Endothelial cell of umbilical vein (primary cell): Measurements from ENCODE around the gene CYP2E1. TPM values are rescaled to one million over a fixed set of nuclear protein-coding genes. Genes with fewer than 3 reads are reported as not detected.

Experiments
- BruUV-seq: library from RNA; stranded (reverse); fragments of 400-500 nt; replicated peaks from 2 replicates; lab custom pipeline; 2021; lab: Mats Ljungman, UMichigan
- CTCF ChIA-PET: fragments of 300-600, 350-600 bp; sonication (Branson Sonifier 250); formaldehyde crosslinking; loops from one replicate; lab custom pipeline; 2021; ENCODE audit warnings: antibody characterized with exemption, inconsistent platforms; lab: Charles Lee
- POLR2A ChIA-PET: fragments of 300-600, 350-600 bp; sonication (Branson Sonifier 250); formaldehyde crosslinking; loops from one replicate; lab custom pipeline; 2021; ENCODE audit warnings: antibody characterized with exemption, inconsistent platforms; lab: Charles Lee
- DNase-seq: peaks from one replicate; pipeline ENCODE4 v3.0.0-alpha.2; 2011; ENCODE audit warnings: low read depth, low spot score
- FAIRE-seq: peaks from 2 replicates; lab custom pipeline; 2011; peaks lifted over from hg19 to GRCh38; lab: Jason Lieb, UNC
- H2AFZ ChIP-seq: 2 replicates; pipeline ENCODE4 v1.6.0; 2012; ENCODE audit warnings: low read depth, low read length, control low read depth, inconsistent platforms
- H3K27ac ChIP-seq: 2 replicates; pipeline ENCODE4 v1.5.1; 2011; ENCODE audit warnings: low read depth, mild to moderate bottlenecking, control low read depth, low read length, moderate library complexity; ENCODE audit not compliant: insufficient read depth
- H3K27me3 ChIP-seq, 2 experiments: 2 replicates each; pipeline versions ENCODE4 v1.6.0 to v1.6.1; 2011; ENCODE audit warnings: low read length in 2 of 2, mixed read lengths in 1 of 2; ENCODE audit not compliant: control insufficient read depth in 2 of 2, insufficient read depth in 2 of 2
- H3K36me3 ChIP-seq, 2 experiments: 2 replicates in 1 of 2; 3 replicates in 1 of 2; pipeline ENCODE4 v1.5.1; 2011; ENCODE audit warnings: low read length in 2 of 2, mild to moderate bottlenecking in 1 of 2, moderate library complexity in 1 of 2; ENCODE audit not compliant: control insufficient read depth in 2 of 2, insufficient read depth in 2 of 2; ENCODE audit errors: extremely low read depth in 1 of 2
- H3K4me1 ChIP-seq: 3 replicates; pipeline ENCODE4 v1.5.1; 2011; ENCODE audit warnings: mild to moderate bottlenecking, low read length; ENCODE audit not compliant: control insufficient read depth, insufficient read depth; ENCODE audit errors: extremely low read depth
- H3K4me2 ChIP-seq: 2 replicates; pipeline ENCODE4 v1.6.1; 2011; ENCODE audit warnings: low read length, control low read depth, mixed read lengths; ENCODE audit not compliant: insufficient read depth
- H3K4me3 ChIP-seq, 3 experiments: fragments of 200-600 bp in 1 of 3; sonication (generic), shearing (Covaris generic) in 1 of 3; replicated peaks in 1 of 3; 2 replicates each; pipeline ENCODE4 v1.5.1; 2011 to 2016; ENCODE audit warnings: control low read depth in 3 of 3, low read length in 3 of 3, mild to moderate bottlenecking in 2 of 3, inconsistent platforms in 1 of 3, low read depth in 1 of 3, moderate library complexity in 1 of 3; ENCODE audit not compliant: insufficient read depth in 1 of 3
- H3K79me2 ChIP-seq: 2 replicates; pipeline ENCODE4 v1.6.0; 2012; ENCODE audit warnings: low read length, inconsistent platforms; ENCODE audit not compliant: control insufficient read depth, insufficient read depth
- H3K9ac ChIP-seq: replicated peaks from 2 replicates; pipeline ENCODE3; 2011; ENCODE audit warnings: low read length, control low read depth; ENCODE audit not compliant: insufficient read depth; ENCODE audit errors: extremely low read depth
- H3K9me1 ChIP-seq: replicated peaks from 3 replicates; pipeline ENCODE4 v1.6.0; 2011; ENCODE audit warnings: mild to moderate bottlenecking, low read length; ENCODE audit not compliant: control insufficient read depth, insufficient read depth; ENCODE audit errors: extremely low read depth
- H3K9me3 ChIP-seq: replicated peaks from 2 replicates; pipeline ENCODE4 v1.5.1; 2012; ENCODE audit warnings: low read length, inconsistent platforms; ENCODE audit not compliant: control insufficient read depth, insufficient read depth
- H4K20me1 ChIP-seq: replicated peaks from 2 replicates; pipeline ENCODE3; 2011; ENCODE audit warnings: mild to moderate bottlenecking, low read length; ENCODE audit not compliant: control insufficient read depth, insufficient read depth; ENCODE audit errors: extremely low read depth
- EZH2 ChIP-seq: IDR thresholded peaks from 2 replicates; pipeline ENCODE4 v1.6.1; 2012; ENCODE audit warnings: borderline replicate concordance, low read depth, mild to moderate bottlenecking, moderate library complexity, low read length, inconsistent platforms; ENCODE audit not compliant: severe bottlenecking
- FOS ChIP-seq: IDR thresholded peaks from 2 replicates; pipeline ENCODE4 v1.6.1; 2011; ENCODE audit warnings: mild to moderate bottlenecking, low read length, moderate library complexity, borderline replicate concordance; ENCODE audit not compliant: insufficient read depth
- GATA2 ChIP-seq: IDR thresholded peaks from 2 replicates; pipeline ENCODE4 v1.7.0; 2011; ENCODE audit warnings: low read depth, mild to moderate bottlenecking, moderate library complexity, mixed read lengths, low read length; ENCODE audit not compliant: insufficient read length, insufficient read depth
- JUN ChIP-seq: IDR thresholded peaks from 2 replicates; pipeline ENCODE4 v1.6.1; 2011; ENCODE audit warnings: borderline replicate concordance, low read depth; ENCODE audit not compliant: insufficient read length, insufficient read depth
- MYC ChIP-seq: IDR thresholded peaks from one replicate; pipeline ENCODE4 v1.6.1; 2011; ENCODE audit warnings: mild to moderate bottlenecking, low read depth, low read length
- POLR2A ChIP-seq: IDR thresholded peaks from 2 replicates; pipeline ENCODE4 v1.6.1; 2012; ENCODE audit warnings: low read depth, mild to moderate bottlenecking, control low read depth, low read length
- POLR2AphosphoS5 ChIP-seq: IDR thresholded peaks from 2 replicates; pipeline ENCODE4 v1.6.1; 2012; ENCODE audit warnings: low read depth, mild to moderate bottlenecking, control low read depth, low read length, moderate library complexity; ENCODE audit not compliant: insufficient read depth
- dilution Hi-C: fragments of 300-500 bp; cut with MboI; formaldehyde crosslinking; loops from one replicate; pipeline ENCODE4 v1.15.0; 2019; ENCODE audit warnings: low sequenced_read_pairs; ENCODE audit not compliant: extremely low pct_ligation_motif_present
- intact Hi-C: fragments of 100-400 bp; cut with micrococcal nuclease; formaldehyde crosslinking; loops from one replicate; pipeline ENCODE4 v1.10.0; 2022
- polyA plus RNA-seq, 4 experiments: library from polyadenylated mRNA; depleted of rRNA in 3 of 4; stranded (reverse) in 3 of 4; unstranded in 1 of 4; fragments of >200 nt; gene quantifications; 2 replicates each; pipeline versions ENCODE4 v1.2.1 to v1.2.3, GENCODE V29; 2011 to 2012; ENCODE audit warnings: missing spikeins in 1 of 4
- total RNA-seq: library from RNA; stranded (reverse); gene quantifications from 2 replicates; pipeline ENCODE4 v1.2.3, GENCODE V29; 2021
- TF ChIP-seq, protein P1 (sequence below), 2 donors: IDR thresholded peaks; 1 replicate in 1 of 2; 2 replicates in 1 of 2; pipeline ENCODE4 v1.5.1; 2011; ENCODE audit warnings: low read length in 2 of 2, mild to moderate bottlenecking in 2 of 2, moderate library complexity in 2 of 2, control low read depth in 1 of 2, inconsistent platforms in 1 of 2, low read depth in 1 of 2; ENCODE audit not compliant: insufficient read depth in 1 of 2; ENCODE audit errors: extremely low read depth in 1 of 2
- TF ChIP-seq, protein P2 (sequence below): IDR thresholded peaks from 2 replicates; pipeline ENCODE4 v1.6.1; 2011; ENCODE audit not compliant: insufficient read depth, insufficient read length

The CYP2E1 gene
- total and polyA plus RNA-seq, 2 donors (not counting 3 experiments of a cell fraction or from before 2014, with no cell fraction given): 0.08 TPM; not detected in 1

DNA sequence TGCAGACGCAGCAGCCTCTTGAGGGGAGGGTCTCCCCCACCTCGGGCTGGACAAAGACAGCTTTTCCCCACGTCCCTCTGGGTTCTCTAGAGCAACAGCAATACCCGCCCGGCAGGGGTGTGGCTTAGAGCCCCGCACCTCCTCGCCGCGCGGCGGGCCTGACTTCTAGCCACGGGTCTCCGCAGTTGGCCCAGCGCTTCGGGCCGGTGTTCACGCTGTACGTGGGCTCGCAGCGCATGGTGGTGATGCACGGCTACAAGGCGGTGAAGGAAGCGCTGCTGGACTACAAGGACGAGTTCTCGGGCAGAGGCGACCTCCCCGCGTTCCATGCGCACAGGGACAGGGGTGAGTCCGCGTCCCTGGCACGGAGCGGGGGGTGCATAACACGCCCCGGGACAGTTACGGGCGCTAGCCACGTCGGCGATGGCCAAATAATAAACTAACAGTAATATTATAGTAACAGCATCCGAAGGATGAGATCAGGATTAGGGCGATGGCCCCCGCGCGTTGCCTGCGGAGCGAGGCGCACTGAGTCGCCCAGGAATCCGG lies 1.2 kb downstream of the CYP2E1 start:
- DNase-seq (no peak), FAIRE-seq (no peak)
- Histone ChIP-seq H3K9me1 (no peaks in the 10 kb centered on the region), H3K79me2 (no peaks in the 10 kb centered on the region), H3K4me2 (no peak overlapping the region), H3K9ac (no peak overlapping the region), H3K4me3 (no peak overlapping the region), H3K27me3 (peaks cover 14 to 15% of the 10 kb centered on the region in 2 experiments), H2AFZ (no peak overlapping the region), H3K27ac (no peak overlapping the region), H3K4me1 (no peaks in the 10 kb centered on the region), H3K36me3 (no peaks in the 10 kb centered on the region), H4K20me1 (no peaks in the 10 kb centered on the region), H3K9me3 (no peaks in the 10 kb centered on the region)
- ChIA-PET CTCF (no interaction called here), POLR2A (no interaction called here)
- intact Hi-C loops: no loop called here
- dilution Hi-C loops: no loop called here
- TF ChIP-seq JUN (no peak), FOS (no peak), GATA2 (no peak), EZH2 (peak; percentile 15)
- no TSS peak for BruUV-seq

DNA sequence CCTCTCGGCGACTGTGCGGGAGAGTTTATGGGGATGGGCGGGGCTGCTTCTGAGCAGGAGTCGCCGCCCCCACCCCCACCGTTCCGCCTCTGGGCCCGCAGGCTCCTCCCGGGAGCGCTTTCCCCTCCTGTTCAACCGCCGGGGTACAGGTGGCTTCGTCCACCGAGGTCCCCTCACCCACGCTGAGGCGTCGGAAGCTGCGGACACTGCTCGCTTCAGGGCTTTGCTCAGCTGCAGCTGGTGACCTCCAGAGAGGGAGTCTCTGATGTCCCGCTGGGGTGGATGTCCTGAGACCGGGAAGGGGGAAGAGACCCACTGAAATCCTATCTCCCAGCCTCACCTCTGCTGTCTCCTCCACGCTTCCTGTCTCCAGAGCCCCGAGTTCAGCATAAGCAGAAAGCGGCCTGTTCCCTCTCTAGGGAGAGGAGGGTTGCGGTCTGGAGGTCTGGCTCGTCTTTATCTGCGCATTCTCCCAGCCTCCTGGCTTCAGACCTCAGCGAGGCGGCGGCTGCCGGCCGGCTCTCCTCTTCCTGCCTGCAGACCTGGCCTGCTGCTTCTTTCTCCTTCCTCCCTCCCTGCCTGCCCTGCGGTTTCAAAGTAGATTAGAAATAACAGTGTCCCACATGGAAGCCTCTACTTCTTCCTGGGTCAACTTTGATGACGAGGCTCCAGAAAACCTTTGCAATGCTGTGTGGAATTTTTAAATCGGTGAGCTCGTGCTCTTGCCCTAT lies 1.8 kb downstream of the CYP2E1 start:
- dilution Hi-C loops (no loop called here), intact Hi-C loops (no loop called here)
- Histone ChIP-seq H3K9me1 (no peaks in the 10 kb centered on the region), H3K9me3 (no peaks in the 10 kb centered on the region), H3K4me2 (no peak overlapping the region), H2AFZ (no peak overlapping the region), H3K79me2 (no peaks in the 10 kb centered on the region), H3K9ac (no peak overlapping the region), H3K36me3 (no peaks in the 10 kb centered on the region), H3K4me1 (no peaks in the 10 kb centered on the region), H4K20me1 (no peaks in the 10 kb centered on the region), H3K27ac (no peak overlapping the region), H3K27me3 (peaks cover 14 to 15% of the 10 kb centered on the region in 2 experiments), H3K4me3 (no peak overlapping the region)
- ChIA-PET CTCF (no interaction called here), POLR2A (no interaction called here)
- TF ChIP-seq POLR2AphosphoS5 (no peak), JUN (no peak), FOS (no peak), GATA2 (no peak), POLR2A (no peak), EZH2 (no peak), MYC (no peak)
- TF ChIP-seq, protein P1, sequence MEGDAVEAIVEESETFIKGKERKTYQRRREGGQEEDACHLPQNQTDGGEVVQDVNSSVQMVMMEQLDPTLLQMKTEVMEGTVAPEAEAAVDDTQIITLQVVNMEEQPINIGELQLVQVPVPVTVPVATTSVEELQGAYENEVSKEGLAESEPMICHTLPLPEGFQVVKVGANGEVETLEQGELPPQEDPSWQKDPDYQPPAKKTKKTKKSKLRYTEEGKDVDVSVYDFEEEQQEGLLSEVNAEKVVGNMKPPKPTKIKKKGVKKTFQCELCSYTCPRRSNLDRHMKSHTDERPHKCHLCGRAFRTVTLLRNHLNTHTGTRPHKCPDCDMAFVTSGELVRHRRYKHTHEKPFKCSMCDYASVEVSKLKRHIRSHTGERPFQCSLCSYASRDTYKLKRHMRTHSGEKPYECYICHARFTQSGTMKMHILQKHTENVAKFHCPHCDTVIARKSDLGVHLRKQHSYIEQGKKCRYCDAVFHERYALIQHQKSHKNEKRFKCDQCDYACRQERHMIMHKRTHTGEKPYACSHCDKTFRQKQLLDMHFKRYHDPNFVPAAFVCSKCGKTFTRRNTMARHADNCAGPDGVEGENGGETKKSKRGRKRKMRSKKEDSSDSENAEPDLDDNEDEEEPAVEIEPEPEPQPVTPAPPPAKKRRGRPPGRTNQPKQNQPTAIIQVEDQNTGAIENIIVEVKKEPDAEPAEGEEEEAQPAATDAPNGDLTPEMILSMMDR (IDR thresholded peaks at IDR 0.05; ENCODE audit: extremely low read depth in 1 of 2, insufficient read depth in 1 of 2, low read depth in 1 of 2, low read length in 2 of 2): no peak
- TF ChIP-seq, protein P2, sequence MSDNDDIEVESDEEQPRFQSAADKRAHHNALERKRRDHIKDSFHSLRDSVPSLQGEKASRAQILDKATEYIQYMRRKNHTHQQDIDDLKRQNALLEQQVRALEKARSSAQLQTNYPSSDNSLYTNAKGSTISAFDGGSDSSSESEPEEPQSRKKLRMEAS: no peak
- FAIRE-seq (no peak), DNase-seq (no peak)
- BruUV-seq: no TSS peak
